Subcutaneous adipose tissue (tissue), 4 donors: ENCODE results near the gene DGKB. TPM values are rescaled to one million over a fixed set of nuclear protein-coding genes. Genes with fewer than 3 reads are reported as not detected.

Source experiments
- CTCF ChIP-seq: fragments of 450-650 bp; IDR thresholded peaks from one replicate; pipeline ENCODE4 v1.5.1; 2016; ENCODE audit warnings: low read depth, mild to moderate bottlenecking, control low read depth, antibody characterized with exemption, moderate library complexity
- total RNA-seq, 4 donors: library from RNA; depleted of rRNA; stranded (reverse); fragments of >200 nt; gene quantifications; one replicate each; pipeline ENCODE4 v1.1.0, GENCODE V29; 2016

The DGKB gene
- total RNA-seq, 4 donors from 2014 or later, result 0.17 TPM; not detected in 3

GRCh38 chr7:14841086-14841485, 61.5 kb downstream of the DGKB start:
- TF ChIP-seq CTCF, result no peak

GRCh38 chr7:14839307-14839706, 63.2 kb downstream of the DGKB start:
- TF ChIP-seq CTCF, result no peak

GRCh38 chr7:14837216-14837615, 65.3 kb downstream of the DGKB start:
- no peak for TF ChIP-seq CTCF

GRCh38 chr7:14836571-14837189, 65.9 kb downstream of the DGKB start:
- no peak for TF ChIP-seq CTCF

GRCh38 chr7:14836006-14836405, 66.5 kb downstream of the DGKB start:
- no peak for TF ChIP-seq CTCF

- no peak for TF ChIP-seq CTCF
These were observed 67.2 kb downstream of the DGKB start for GRCh38 chr7:14835384-14835783.

- no peak for TF ChIP-seq CTCF
These were observed 67.7 kb downstream of the DGKB start for GRCh38 chr7:14834883-14835282.
